ENCODE results near the gene NFKBIA. TPM values are rescaled to one million over a fixed set of nuclear protein-coding genes. Genes with fewer than 3 reads are reported as not detected.

NFKBIA gene
- total RNA-seq, 1 donor from 2014 or later = 41.9 TPM

GRCh38 chr14:35409595-35409994, 5.0 kb upstream of the NFKBIA start:
- no peaks in the 10 kb centered on the region for H3K36me3 Mint-ChIP-seq (ENCODE audit: low read depth, unreplicated experiment)
- TF ChIP-seq CTCF (IDR thresholded peaks at IDR 0.05; ENCODE audit: unreplicated experiment) = no peak
- peaks cover 4% of the 10 kb centered on the region for H3K27me3 Mint-ChIP-seq (ENCODE audit: unreplicated experiment)
- no peak overlapping the region for H3K4me3 Mint-ChIP-seq (ENCODE audit: unreplicated experiment)
- peaks cover 27% of the 10 kb centered on the region for H3K4me1 Mint-ChIP-seq (ENCODE audit: unreplicated experiment)
- no peak for DNase-seq (ENCODE audit: low spot score)
- H3K9me3 Mint-ChIP-seq (ENCODE audit: unreplicated experiment) = no peaks in the 10 kb centered on the region
- H3K27ac Mint-ChIP-seq (ENCODE audit: unreplicated experiment) = no peak overlapping the region

- peaks cover 21% of the 10 kb centered on the region for H3K4me1 Mint-ChIP-seq (ENCODE audit: unreplicated experiment)
- no peak overlapping the region for H3K27ac Mint-ChIP-seq (ENCODE audit: unreplicated experiment)
- peaks cover 4% of the 10 kb centered on the region for H3K36me3 Mint-ChIP-seq (ENCODE audit: low read depth, unreplicated experiment)
- H3K9me3 Mint-ChIP-seq (ENCODE audit: unreplicated experiment) = no peaks in the 10 kb centered on the region
- no peak overlapping the region for H3K4me3 Mint-ChIP-seq (ENCODE audit: unreplicated experiment)
- no peak for DNase-seq (ENCODE audit: low spot score)
- H3K27me3 Mint-ChIP-seq (ENCODE audit: unreplicated experiment) = peaks cover 5% of the 10 kb centered on the region
- no peak for TF ChIP-seq CTCF (IDR thresholded peaks at IDR 0.05; ENCODE audit: unreplicated experiment)
These were observed 3.5 kb upstream of the NFKBIA start for GRCh38 chr14:35408026-35408425.

- Mint-ChIP-seq H3K9me3 (ENCODE audit: unreplicated experiment) (no peaks in the 10 kb centered on the region), H3K27me3 (ENCODE audit: unreplicated experiment) (peaks cover 5% of the 10 kb centered on the region), H3K36me3 (ENCODE audit: low read depth, unreplicated experiment) (peaks cover 9% of the 10 kb centered on the region), H3K4me3 (ENCODE audit: unreplicated experiment) (no peak overlapping the region), H3K27ac (ENCODE audit: unreplicated experiment) (no peak overlapping the region), H3K4me1 (ENCODE audit: unreplicated experiment) (peaks cover 25% of the 10 kb centered on the region)
- no peak for TF ChIP-seq CTCF (IDR thresholded peaks at IDR 0.05; ENCODE audit: unreplicated experiment)
- no peak for DNase-seq (ENCODE audit: low spot score)
These were observed 2.7 kb upstream of the NFKBIA start for GRCh38 chr14:35407306-35407630.

- Mint-ChIP-seq H3K36me3 (ENCODE audit: low read depth, unreplicated experiment) (peaks cover 13% of the 10 kb centered on the region), H3K27me3 (ENCODE audit: unreplicated experiment) (peaks cover 5% of the 10 kb centered on the region), H3K4me3 (ENCODE audit: unreplicated experiment) (no peak overlapping the region), H3K9me3 (ENCODE audit: unreplicated experiment) (no peaks in the 10 kb centered on the region), H3K4me1 (ENCODE audit: unreplicated experiment) (peaks cover 31% of the 10 kb centered on the region), H3K27ac (ENCODE audit: unreplicated experiment) (no peak overlapping the region)
- peak; percentile 84 for TF ChIP-seq CTCF (IDR thresholded peaks at IDR 0.05; ENCODE audit: unreplicated experiment)
- no peak for DNase-seq (ENCODE audit: low spot score)
These were observed 2.2 kb upstream of the NFKBIA start for GRCh38 chr14:35406506-35407305.

GRCh38 chr14:35406090-35406489, 1.5 kb upstream of the NFKBIA start:
- peaks cover 5% of the 10 kb centered on the region for H3K27me3 Mint-ChIP-seq (ENCODE audit: unreplicated experiment)
- no peaks in the 10 kb centered on the region for H3K9me3 Mint-ChIP-seq (ENCODE audit: unreplicated experiment)
- no peak overlapping the region for H3K27ac Mint-ChIP-seq (ENCODE audit: unreplicated experiment)
- DNase-seq (ENCODE audit: low spot score) = no peak
- peak overlapping the region; percentile 95 for H3K4me3 Mint-ChIP-seq (ENCODE audit: unreplicated experiment)
- H3K36me3 Mint-ChIP-seq (ENCODE audit: low read depth, unreplicated experiment) = peaks cover 18% of the 10 kb centered on the region
- no peak for TF ChIP-seq CTCF (IDR thresholded peaks at IDR 0.05; ENCODE audit: unreplicated experiment)
- H3K4me1 Mint-ChIP-seq (ENCODE audit: unreplicated experiment) = peaks cover 35% of the 10 kb centered on the region

Data from endothelial cell (in vitro differentiated cells).